Gastrocnemius medialis (tissue), 4 donors: ENCODE data around the gene DBP. TPM values are rescaled to one million over a fixed set of nuclear protein-coding genes. Genes with fewer than 3 reads are reported as not detected.

ENCODE experiments used
- ATAC-seq, 2 donors: fragments of 150-250 bp; one replicate each; pipeline ENCODE4 v1.9.1; 2016
- DNase-seq, 2 donors: peaks; one replicate each; pipeline ENCODE4 v3.0.0-alpha.2; 2019
- H3K27ac ChIP-seq, 4 donors: fragments of 200-600 bp; sonication (generic); 1 replicate in 1 of 4; 2 replicates in 3 of 4; pipeline ENCODE4 v1.5.1; 2016 to 2018; ENCODE audit warnings: mild to moderate bottlenecking in 2 of 4, moderate library complexity in 1 of 4
- H3K27me3 ChIP-seq, 3 donors: fragments of 200-600 bp; sonication (generic) in 2 of 3; 1 replicate in 1 of 3; 2 replicates in 2 of 3; pipeline versions ENCODE4 v1.5.1 to v1.6.0; 2016 to 2019; ENCODE audit warnings: mild to moderate bottlenecking in 1 of 3, moderate library complexity in 1 of 3
- H3K36me3 ChIP-seq, 2 donors: fragments of 200-600 bp; sonication (generic) in 1 of 2; one replicate each; pipeline ENCODE4 v1.5.1; 2017 to 2018
- H3K4me1 ChIP-seq, 2 donors: fragments of 200-600 bp; sonication (generic) in 1 of 2; one replicate each; pipeline ENCODE4 v1.5.1; 2016 to 2017; ENCODE audit warnings: mild to moderate bottlenecking in 2 of 2
- H3K4me3 ChIP-seq, 4 donors: fragments of 200-600 bp; sonication (generic) in 3 of 4; 1 replicate in 1 of 4; 2 replicates in 3 of 4; pipeline ENCODE4 v1.5.1; 2016 to 2019; ENCODE audit warnings: mild to moderate bottlenecking in 2 of 4
- H3K9me3 ChIP-seq, 3 donors: fragments of 200-600 bp; sonication (generic) in 2 of 3; 1 replicate in 1 of 3; 2 replicates in 2 of 3; pipeline ENCODE4 v1.5.1; 2016 to 2019
- CTCF ChIP-seq, 5 experiments: fragments of 450-650 bp in 3 of 5; fragments of 200-600 bp in 2 of 5; sonication (generic) in 2 of 5; IDR thresholded peaks in 4 of 5; conservative IDR thresholded peaks in 1 of 5; 1 replicate in 4 of 5; 2 replicates in 1 of 5; pipeline ENCODE4 v1.5.1; 2016 to 2019; ENCODE audit warnings: antibody characterized with exemption in 5 of 5, mild to moderate bottlenecking in 3 of 5, moderate library complexity in 3 of 5
- POLR2A ChIP-seq, 2 donors: fragments of 450-650 bp; IDR thresholded peaks; one replicate each; pipeline ENCODE4 v1.6.1; 2017; ENCODE audit warnings: antibody characterized with exemption in 2 of 2, mild to moderate bottlenecking in 2 of 2, moderate library complexity in 2 of 2
- in situ Hi-C, 4 donors: fragments of 200-750 bp; cut with MboI; loops; one replicate each; pipeline versions ENCODE4 v1.15.0 to v1.8.0; 2017; ENCODE audit warnings: low sequenced_read_pairs in 4 of 4
- intact Hi-C: fragments of 100-400 bp; cut with DNase I; formaldehyde crosslinking; loops from one replicate; pipeline ENCODE4 v1.15.1; 2023; ENCODE audit warnings: low total_unique reads
- total RNA-seq, 4 donors: library from RNA; depleted of rRNA; stranded (reverse); fragments of >200 nt; gene quantifications; one replicate each; pipeline versions ENCODE4 v1.1.0 to v1.2.3, GENCODE V29; 2016

Gene DBP
- total RNA-seq, 4 donors from 2014 or later = 1.7 to 12.9 (median 4.4) TPM

- Histone ChIP-seq H3K27me3 (no peaks in the 10 kb centered on the region), H3K4me3 (no peak overlapping the region), H3K36me3 (no peaks in the 10 kb centered on the region), H3K4me1 (no peaks in the 10 kb centered on the region), H3K27ac (no peak overlapping the region), H3K9me3 (no peaks in the 10 kb centered on the region)
- intact Hi-C loops = no loop called here
- in situ Hi-C loops = loop anchor here in 2 of 4 donors (25.0 kb wide), 1 partner anchor 284 kb away; a partner anchor contains a TSS
- ATAC-seq (no peak), DNase-seq (no peak)
- TF ChIP-seq POLR2A (IDR thresholded peaks at IDR 0.05) = no peak
- no peak for TF ChIP-seq CTCF (IDR thresholded peaks at IDR 0.05 in 4 of 5, conservative IDR thresholded peaks at IDR 0.05 in 1 of 5)
Measured at GRCh38 chr19:48595833-48596232, 41.3 kb downstream of the DBP start.

GRCh38 chr19:48595171-48595570 lies 42.0 kb downstream of the DBP start:
- DNase-seq = no peak
- H3K27me3 ChIP-seq = no peaks in the 10 kb centered on the region
- H3K4me3 ChIP-seq = no peak overlapping the region
- no peak for TF ChIP-seq POLR2A (IDR thresholded peaks at IDR 0.05)
- no peak for TF ChIP-seq CTCF (IDR thresholded peaks at IDR 0.05 in 4 of 5, conservative IDR thresholded peaks at IDR 0.05 in 1 of 5)
- in situ Hi-C loops = loop anchor here in 2 of 4 donors (25.0 kb wide), 1 partner anchor 283 kb away; a partner anchor contains a TSS
- H3K36me3 ChIP-seq = no peaks in the 10 kb centered on the region
- H3K27ac ChIP-seq = no peak overlapping the region
- no peaks in the 10 kb centered on the region for H3K9me3 ChIP-seq
- intact Hi-C loops = no loop called here
- ATAC-seq = no peak
- no peaks in the 10 kb centered on the region for H3K4me1 ChIP-seq

- Histone ChIP-seq H3K9me3 (no peaks in the 10 kb centered on the region), H3K36me3 (no peaks in the 10 kb centered on the region), H3K4me1 (peaks cover 0 to 5% of the 10 kb centered on the region in 2 donors), H3K27me3 (no peaks in the 10 kb centered on the region), H3K4me3 (no peak overlapping the region), H3K27ac (no peak overlapping the region)
- TF ChIP-seq POLR2A (IDR thresholded peaks at IDR 0.05) = no peak
- TF ChIP-seq CTCF (IDR thresholded peaks at IDR 0.05 in 4 of 5, conservative IDR thresholded peaks at IDR 0.05 in 1 of 5) = no peak
- no peak for DNase-seq
- intact Hi-C loops (no loop called here), in situ Hi-C loops (loop anchor here in 2 of 4 donors (25.0 kb wide), 1 partner anchor 279 kb away; a partner anchor contains a TSS)
- no peak for ATAC-seq
Measured at GRCh38 chr19:48591021-48591420, 46.2 kb downstream of the DBP start.

- TF ChIP-seq CTCF (IDR thresholded peaks at IDR 0.05 in 4 of 5, conservative IDR thresholded peaks at IDR 0.05 in 1 of 5) (peak; percentile 74 to 98 (median 93)), POLR2A (IDR thresholded peaks at IDR 0.05) (no peak)
- Histone ChIP-seq H3K36me3 (no peaks in the 10 kb centered on the region), H3K4me1 (peaks cover 4 to 5% of the 10 kb centered on the region in 2 donors), H3K4me3 (peak overlapping the region; percentile 41 to 50 (median 49)), H3K27ac (peak overlapping the region in 1 of 4 donors; percentile 32), H3K9me3 (no peaks in the 10 kb centered on the region), H3K27me3 (no peaks in the 10 kb centered on the region)
- in situ Hi-C loops = loop anchor here in 2 of 4 donors (5.0 to 25.0 kb wide), 2 partner anchors 97 to 277 kb away; a partner anchor contains a TSS
- DNase-seq (peak; percentile 73 to 83), ATAC-seq (peak; percentile 67 to 72)
- intact Hi-C loops = loop anchor here (2.0 to 5.0 kb wide), 2 partner anchors 24 to 267 kb away; a partner anchor contains a TSS
Measured at GRCh38 chr19:48588670-48589401, 48.3 kb downstream of the DBP start.
